Inflammatory macrophage treated with lipopolysaccharide for 4 hours (primary cell): ENCODE data around the gene COBLL1.
A peak's percentile ranks its signal among the peaks of the same experiment; 100 is the strongest.

ENCODE experiments used
- DNase-seq: peaks from one replicate; pipeline ENCODE4 v3.0.0-alpha.2; 2020

The COBLL1 gene

GRCh38 chr2:164706522-164706921 is 135.1 kb downstream of the COBLL1 start:
- DNase-seq: no peak

GRCh38 chr2:164705412-164706167 is 136.0 kb downstream of the COBLL1 start:
- DNase-seq: no peak

GRCh38 chr2:164703915-164704706 is 137.5 kb downstream of the COBLL1 start:
- no peak for DNase-seq

DNA sequence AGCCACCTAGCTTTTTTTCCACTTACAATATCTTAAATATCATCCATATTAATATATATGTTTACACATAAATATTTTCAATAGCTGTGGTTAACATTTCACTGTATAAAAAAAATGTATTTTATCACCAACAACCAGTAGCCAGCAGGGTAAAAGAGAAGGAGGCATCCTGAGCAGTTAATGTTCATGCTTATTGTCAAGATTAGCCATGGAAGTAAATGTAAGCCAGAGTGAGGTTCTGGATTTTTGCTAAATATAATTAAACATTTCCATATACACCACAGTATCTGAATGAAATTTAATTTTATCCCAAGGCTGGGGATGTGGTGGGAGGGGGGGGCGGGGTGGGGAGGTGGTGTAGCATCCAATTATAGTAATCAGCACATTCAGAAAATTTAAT is 140.1 kb downstream of the COBLL1 start:
- DNase-seq: no peak

GRCh38 chr2:164700390-164700789 is 141.2 kb downstream of the COBLL1 start:
- DNase-seq: no peak

- DNase-seq: peak; percentile 2
These were observed 143.7 kb downstream of the COBLL1 start for GRCh38 chr2:164697688-164698461.

DNA sequence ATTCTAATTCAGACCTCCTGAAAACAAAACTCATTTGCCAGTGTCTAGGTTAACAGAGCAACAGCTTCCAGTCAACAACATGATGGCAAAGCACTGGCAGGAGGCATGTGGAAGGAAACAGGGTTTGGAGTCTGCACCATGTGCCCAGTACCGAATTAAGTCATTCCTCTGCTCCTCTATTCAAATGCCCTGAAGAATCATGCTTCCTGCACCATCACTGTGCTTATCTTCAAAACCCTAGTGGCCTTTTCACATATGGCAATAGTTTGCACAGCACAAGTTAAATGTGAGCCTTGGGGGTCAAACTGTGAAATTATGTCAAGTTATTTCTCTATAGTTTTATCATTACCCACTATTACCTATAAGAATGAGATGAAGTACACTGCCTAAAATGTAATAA is 145.0 kb downstream of the COBLL1 start:
- DNase-seq: no peak

DNA sequence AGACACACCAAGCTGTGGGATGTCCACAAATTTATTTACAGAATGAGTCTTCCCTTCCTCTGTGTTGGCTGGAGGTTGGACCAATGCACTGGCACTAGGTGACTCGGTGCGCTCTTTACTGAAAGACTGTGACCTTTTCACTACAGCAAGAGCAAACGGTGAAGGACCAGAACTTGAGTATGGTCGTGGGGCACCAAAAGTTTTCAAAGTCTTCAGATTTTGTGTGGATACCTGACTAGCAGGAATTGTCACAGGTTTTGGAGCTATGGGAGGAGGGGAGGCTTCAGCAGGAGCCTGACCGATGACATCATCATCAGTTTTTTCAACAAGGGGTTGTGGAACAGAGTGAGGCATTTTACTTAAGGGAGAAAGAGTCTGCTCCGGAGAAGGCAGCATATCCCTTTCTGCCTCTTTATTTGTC is 147.3 kb downstream of the COBLL1 start:
- DNase-seq: no peak

DNA sequence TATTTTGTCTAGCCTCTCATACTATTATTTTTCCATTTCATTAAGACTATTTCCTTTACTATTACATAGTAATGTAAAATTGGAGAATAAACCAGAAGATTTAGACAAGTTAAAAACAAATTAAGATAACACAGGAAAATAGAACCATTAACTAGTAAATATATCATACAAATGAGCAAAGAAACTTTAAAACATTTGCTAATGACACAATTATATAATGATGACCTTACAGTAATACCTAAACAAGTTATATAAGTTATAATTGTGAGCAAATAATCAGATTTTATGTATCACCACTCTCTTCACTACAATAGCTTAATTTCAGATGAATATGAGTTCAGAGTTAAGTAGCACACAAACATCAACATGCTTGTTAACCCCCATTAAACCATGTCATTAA is 147.8 kb downstream of the COBLL1 start:
- DNase-seq: no peak

DNA sequence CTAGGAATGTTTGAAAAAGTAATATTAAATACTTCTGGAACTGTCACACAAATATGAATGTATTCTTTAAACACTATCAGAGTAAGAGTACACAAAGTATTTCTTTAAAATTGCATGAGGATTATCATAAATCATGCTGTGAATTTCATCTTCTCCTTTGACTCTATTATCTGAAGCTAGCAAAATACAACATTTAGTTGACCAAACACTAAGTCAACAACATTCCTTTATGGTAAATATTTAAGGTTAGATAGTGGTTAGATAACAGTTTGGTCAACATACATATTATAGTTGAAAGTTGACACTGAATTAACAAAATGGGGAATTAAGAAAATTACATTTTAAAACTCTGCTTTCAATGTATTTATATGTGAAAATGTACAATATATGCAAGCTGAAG is 148.2 kb downstream of the COBLL1 start:
- DNase-seq: no peak

DNA sequence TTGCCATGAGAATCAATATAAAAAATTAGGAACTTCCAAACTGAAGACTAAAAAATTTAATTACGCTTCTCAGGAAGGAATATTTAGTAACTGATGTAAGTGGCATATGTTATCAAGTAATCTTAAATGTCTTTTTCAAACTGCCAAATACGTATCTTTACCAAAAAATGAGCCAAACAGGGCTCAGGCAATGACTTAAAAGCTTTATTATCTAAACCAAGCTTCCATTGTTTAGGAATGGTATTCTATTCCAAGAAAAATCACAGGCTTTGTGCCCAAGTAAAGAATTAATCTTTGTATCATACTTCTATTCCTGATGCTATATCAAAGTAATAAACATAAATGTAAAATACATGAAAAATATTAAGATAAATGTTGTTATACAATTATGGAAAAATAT is 148.7 kb downstream of the COBLL1 start:
- no peak for DNase-seq

DNA sequence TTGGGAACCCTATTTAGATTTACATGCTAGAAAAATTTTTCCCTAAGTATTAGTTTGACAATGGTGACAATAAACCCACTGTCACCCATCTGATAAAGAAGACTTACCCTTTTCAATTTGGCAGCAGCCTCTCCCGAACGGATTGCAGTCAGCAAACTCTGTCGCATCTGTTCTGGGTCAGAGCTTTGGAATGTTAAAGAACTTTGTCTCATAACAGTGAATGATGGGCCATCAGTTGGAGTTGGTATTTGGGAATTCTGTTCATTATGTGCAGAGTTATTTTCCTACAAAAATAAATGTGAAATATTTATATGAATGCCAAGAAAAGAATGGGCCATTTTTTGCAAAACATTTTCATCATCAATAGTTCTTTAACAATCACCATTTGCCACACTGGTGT is 149.5 kb downstream of the COBLL1 start:
- DNase-seq: no peak

DNA sequence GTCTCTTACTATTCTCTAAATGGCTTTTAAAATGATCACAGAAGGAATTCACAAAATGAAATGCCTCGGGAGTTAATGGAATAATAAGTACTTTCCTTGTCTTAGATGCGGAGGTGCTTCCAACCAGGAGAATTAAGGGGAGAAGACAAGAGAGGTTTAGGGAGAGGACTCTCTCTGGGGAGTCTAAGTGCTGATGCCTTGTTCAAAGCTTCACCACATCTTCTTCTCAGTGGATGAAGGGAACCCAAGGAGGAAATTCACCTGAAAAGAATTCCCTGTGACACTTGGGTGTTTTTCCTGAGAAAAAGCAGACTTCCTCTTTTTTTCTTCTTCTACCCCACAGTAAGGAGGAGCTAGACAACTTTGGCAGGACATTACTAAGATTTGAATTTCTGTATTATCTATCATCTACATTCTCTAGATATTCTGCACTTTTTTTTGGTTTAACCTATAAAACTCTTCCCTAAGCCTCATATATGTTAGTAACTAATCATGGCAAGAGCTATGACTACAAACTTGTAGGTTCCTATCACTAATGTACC is 150.2 kb downstream of the COBLL1 start:
- DNase-seq: no peak

DNA sequence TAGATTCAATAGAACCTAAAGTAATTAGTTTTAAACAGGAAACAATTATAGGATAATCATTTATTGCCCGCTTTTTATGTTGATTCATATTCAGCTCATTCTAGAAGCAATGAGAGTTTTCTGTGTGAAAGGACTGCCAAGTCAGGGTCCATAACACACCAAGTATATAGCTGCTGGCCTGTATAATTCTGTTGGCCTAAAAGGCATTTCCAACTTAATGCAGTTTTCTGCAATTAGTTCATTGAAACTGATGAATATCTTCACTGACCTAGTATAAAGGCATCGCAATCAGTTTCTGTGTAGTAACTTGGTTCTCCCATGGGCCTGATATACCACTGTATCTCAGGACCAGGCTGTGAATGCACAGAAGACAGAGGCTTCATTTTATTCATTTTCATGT is 151.3 kb downstream of the COBLL1 start:
- no peak for DNase-seq

GRCh38 chr2:164688896-164689419 is 152.7 kb downstream of the COBLL1 start:
- no peak for DNase-seq

- DNase-seq: no peak
These were observed 160.6 kb downstream of the COBLL1 start for GRCh38 chr2:164681009-164681408.

DNA sequence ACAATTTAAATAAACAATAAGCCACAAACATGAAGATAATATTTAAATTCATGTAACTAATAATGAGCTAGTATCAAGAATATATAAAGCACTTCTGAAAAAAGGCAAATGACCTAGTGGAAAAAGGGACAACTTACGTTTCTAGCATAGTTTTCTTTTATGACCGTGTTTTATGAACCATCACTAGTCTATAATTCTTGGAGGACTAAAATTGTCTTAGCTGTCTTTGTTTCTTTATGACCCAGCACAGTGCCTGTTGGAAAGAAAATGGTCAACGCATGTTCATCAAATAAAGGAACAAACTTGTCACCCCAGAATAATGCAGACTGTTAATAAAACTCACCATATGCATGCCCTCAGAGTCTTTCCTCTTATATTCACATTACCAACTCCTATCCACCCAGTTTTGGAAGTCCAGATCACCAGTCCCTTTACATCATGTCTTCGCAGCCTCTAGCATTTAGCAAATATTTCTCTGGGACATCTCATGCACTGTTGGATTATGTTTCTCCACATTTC is 162.9 kb downstream of the COBLL1 start:
- DNase-seq: no peak

DNA sequence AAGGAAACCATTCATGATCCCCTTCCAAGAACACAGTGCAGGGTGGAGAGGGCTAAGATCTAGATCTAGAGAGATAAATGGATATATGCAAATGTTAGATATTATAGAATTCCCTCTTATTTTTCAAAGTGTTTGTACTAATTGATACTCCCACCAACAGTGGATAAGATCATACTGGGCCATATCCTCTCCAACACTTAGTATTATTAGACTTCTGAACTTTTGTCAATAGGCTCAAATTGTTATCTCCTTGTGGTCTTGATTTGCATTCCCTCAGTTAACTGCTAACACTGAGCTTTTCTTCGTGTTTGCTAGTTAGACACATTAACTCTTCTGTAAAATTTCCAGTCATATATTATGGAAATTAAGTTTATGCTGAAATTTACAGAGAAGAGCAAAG is 163.9 kb downstream of the COBLL1 start:
- no peak for DNase-seq

- no peak for DNase-seq
These were observed 164.4 kb downstream of the COBLL1 start for GRCh38 chr2:164677271-164677670.

GRCh38 chr2:164675687-164676086 is 165.9 kb downstream of the COBLL1 start:
- DNase-seq: no peak

GRCh38 chr2:164675027-164675426 is 166.6 kb downstream of the COBLL1 start:
- no peak for DNase-seq

- DNase-seq: no peak
These were observed 169.8 kb downstream of the COBLL1 start for GRCh38 chr2:164671664-164672396.
